ENCODE data around the gene PTGER2. TPM values are rescaled to one million over a fixed set of nuclear protein-coding genes. Genes with fewer than 3 reads are reported as not detected.

PTGER2 gene
- total RNA-seq, 1 donor = 46.7 TPM

DNA sequence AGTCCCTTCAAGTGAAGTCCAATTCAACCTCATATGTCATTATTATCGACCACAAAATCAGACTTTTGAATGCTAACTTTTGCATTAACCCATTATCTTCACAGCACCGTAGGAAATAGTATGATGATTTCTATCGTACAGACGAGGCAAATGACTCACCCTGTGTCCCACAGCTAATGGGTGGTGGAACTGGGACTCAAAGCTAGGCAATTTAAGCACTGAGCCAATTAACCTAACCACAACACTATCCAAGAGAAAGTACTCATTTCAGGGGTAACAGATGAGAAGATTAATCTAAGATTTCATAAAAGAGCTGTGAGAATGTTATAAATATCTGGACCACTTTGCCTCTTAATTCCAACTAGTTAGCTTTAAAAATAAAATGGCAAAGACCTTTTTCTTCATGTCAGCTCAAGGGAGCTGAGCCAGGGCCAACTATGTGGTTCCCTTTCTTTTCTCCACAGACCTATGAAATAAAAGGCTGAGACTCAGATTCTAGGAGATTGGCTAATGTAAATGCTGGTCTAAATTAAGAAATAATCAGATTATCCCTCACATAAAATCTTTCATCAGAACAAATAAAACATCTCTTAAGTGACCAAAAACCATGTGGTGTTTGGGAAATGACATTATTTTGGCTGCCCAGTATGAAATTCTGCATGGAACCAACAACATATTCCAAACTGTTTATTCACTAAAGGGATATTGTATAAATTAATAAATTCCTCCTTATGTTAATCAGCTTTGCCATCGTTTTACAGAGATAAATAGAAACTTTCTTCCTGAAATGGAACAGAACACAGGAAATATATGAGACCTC, 4.9 kb downstream of the PTGER2 start:
- H3K4me3 ChIP-seq (ENCODE audit: low read length) = no peak overlapping the region
- H3K9me3 ChIP-seq (ENCODE audit: low read depth, low read length) = no peaks in the 10 kb centered on the region
- H3K4me1 ChIP-seq (ENCODE audit: insufficient read depth, low read length) = peaks cover 49% of the 10 kb centered on the region
- H3K27me3 ChIP-seq (ENCODE audit: insufficient read depth, low read length) = no peaks in the 10 kb centered on the region

DNA sequence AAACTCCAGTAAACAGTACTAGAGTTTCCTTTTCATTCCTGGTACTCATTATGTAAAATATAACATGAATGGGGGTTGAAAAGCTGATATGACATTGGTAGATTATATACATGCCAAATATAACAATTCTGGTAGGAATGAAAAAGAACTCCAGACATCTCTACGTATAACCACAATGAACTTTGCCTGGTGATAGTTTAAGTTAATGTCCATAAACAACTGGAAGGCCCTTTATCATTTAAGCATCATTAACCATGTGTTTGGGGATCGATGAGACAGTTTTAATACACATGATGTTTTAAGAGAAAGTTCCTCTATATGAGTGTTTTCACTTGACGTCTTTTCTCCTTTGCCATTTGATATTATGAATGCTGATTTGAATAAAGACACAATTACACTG, 5.8 kb downstream of the PTGER2 start:
- H3K27me3 ChIP-seq (ENCODE audit: insufficient read depth, low read length) = no peaks in the 10 kb centered on the region
- H3K4me3 ChIP-seq (ENCODE audit: low read length) = no peak overlapping the region
- H3K4me1 ChIP-seq (ENCODE audit: insufficient read depth, low read length) = peaks cover 55% of the 10 kb centered on the region
- H3K9me3 ChIP-seq (ENCODE audit: low read depth, low read length) = no peaks in the 10 kb centered on the region

DNA sequence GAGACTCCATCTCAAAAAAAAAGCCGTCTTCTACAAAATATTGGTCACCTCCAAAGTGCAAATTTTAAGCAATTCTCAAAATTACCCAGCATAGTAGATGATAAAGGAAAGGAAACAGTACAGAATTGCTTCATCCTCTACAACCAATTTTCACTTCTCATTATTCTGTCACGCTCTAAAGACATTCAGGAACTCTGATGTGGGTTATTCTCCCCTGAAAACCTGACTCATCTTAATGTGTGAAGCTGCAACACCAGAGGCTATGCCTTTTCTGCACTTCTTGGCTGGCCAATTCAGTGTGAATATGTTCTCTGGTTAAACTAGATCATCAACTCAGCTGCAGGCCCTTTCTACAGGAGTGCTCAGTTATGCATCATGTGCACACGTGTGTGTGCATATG, 11.0 kb downstream of the PTGER2 start:
- Histone ChIP-seq H3K27me3 (ENCODE audit: insufficient read depth, low read length) (no peaks in the 10 kb centered on the region), H3K4me3 (ENCODE audit: low read length) (no peak overlapping the region), H3K9me3 (ENCODE audit: low read depth, low read length) (no peaks in the 10 kb centered on the region), H3K4me1 (ENCODE audit: insufficient read depth, low read length) (peaks cover 49% of the 10 kb centered on the region)

DNA sequence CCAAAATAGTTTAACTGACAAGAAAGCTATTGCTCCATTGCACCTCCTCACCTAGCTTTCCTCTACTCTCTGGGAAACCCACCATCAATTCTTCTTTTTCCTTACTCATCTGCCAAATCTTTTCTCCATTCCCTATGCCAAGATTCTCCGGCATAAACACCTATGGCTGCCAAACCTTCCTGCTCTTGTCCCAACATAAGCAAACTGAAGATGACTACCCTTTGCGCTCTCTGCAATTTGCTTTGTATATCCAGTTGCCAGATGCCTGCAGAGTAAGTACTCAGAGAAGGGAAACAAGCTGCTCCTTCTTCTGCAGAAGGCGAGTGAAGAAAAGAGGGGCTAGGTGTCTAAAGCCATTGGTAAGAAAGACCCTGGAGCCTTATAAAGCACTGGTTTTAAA, 11.5 kb downstream of the PTGER2 start:
- no peak overlapping the region for H3K4me3 ChIP-seq (ENCODE audit: low read length)
- no peaks in the 10 kb centered on the region for H3K9me3 ChIP-seq (ENCODE audit: low read depth, low read length)
- no peaks in the 10 kb centered on the region for H3K27me3 ChIP-seq (ENCODE audit: insufficient read depth, low read length)
- peaks cover 49% of the 10 kb centered on the region for H3K4me1 ChIP-seq (ENCODE audit: insufficient read depth, low read length)

DNA sequence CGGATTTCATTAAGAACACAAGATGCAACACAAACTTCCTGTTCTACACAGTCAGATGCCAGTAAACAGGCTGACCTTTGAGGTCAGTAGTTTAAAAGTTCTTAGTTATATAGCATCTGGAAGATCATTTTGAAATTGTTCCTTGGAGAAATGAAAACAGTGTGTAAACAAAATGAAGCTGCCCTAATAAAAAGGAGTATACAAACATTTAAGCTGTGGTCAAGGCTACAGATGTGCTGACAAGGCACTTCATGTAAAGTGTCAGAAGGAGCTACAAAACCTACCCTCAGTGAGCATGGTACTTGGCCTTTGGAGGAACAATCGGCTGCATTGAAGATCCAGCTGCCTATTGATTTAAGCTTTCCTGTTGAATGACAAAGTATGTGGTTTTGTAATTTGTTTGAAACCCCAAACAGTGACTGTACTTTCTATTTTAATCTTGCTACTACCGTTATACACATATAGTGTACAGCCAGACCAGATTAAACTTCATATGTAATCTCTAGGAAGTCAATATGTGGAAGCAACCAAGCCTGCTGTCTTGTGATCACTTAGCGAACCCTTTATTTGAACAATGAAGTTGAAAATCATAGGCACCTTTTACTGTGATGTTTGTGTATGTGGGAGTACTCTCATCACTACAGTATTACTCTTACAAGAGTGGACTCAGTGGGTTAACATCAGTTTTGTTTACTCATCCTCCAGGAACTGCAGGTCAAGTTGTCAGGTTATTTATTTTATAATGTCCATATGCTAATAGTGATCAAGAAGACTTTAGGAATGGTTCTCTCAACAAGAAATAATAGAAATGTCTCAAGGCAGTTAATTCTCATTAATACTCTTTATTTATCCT, 13.5 kb downstream of the PTGER2 start:
- Histone ChIP-seq H3K9me3 (ENCODE audit: low read depth, low read length) (no peaks in the 10 kb centered on the region), H3K27me3 (ENCODE audit: insufficient read depth, low read length) (no peaks in the 10 kb centered on the region), H3K4me1 (ENCODE audit: insufficient read depth, low read length) (peaks cover 49% of the 10 kb centered on the region), H3K4me3 (ENCODE audit: low read length) (no peak overlapping the region)

DNA sequence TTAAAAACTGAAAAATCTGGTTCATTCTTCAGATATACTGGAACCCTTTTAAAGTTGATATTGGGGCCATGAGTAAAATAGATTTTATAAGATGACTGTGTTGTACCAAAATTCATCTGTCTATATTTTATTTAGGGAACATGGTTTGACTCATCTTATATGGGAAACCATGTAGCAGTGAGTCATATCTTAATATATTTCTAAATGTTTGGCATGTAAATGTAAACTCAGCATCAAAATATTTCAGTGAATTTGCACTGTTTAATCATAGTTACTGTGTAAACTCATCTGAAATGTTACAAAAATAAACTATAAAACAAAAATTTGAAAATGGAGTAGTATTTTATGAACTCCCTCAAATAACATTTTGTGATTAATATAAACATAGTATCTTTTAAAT, 14.2 kb downstream of the PTGER2 start:
- no peaks in the 10 kb centered on the region for H3K9me3 ChIP-seq (ENCODE audit: low read depth, low read length)
- H3K4me3 ChIP-seq (ENCODE audit: low read length) = no peak overlapping the region
- peaks cover 50% of the 10 kb centered on the region for H3K4me1 ChIP-seq (ENCODE audit: insufficient read depth, low read length)
- no peaks in the 10 kb centered on the region for H3K27me3 ChIP-seq (ENCODE audit: insufficient read depth, low read length)

DNA sequence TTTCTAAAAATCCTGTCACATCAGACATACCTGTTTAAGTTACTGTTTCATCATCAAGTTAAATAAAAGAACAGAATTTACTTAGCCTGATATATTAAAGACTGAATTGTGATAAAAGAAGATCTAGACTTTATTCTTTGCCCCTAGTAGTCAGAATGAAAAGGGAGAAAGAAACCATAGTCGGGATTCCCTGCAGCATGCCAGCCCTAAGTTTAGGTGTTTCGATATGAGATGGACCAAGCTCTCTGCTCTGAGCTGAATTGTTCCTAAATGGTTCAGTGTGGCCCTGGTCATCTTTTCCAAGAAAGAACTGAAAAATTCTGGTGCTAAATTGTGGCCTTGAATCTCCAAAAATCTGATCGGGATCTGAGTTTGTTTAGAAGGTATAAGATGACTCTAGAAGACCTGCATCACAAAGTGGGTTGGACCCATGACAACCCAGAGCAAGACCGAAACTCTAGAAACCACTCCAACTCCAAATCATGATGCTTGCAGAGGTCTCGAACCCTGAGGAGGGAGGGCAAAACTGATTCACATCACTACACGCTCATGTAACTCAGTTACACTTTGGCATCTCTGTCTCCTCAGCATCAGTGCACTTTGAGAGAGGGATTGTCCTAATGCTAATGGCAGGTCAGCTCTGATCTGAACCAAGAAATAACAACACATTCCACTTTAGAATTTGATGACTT, 15.7 kb downstream of the PTGER2 start:
- Histone ChIP-seq H3K27me3 (ENCODE audit: insufficient read depth, low read length) (no peaks in the 10 kb centered on the region), H3K4me3 (ENCODE audit: low read length) (no peak overlapping the region), H3K4me1 (ENCODE audit: insufficient read depth, low read length) (peaks cover 46% of the 10 kb centered on the region), H3K9me3 (ENCODE audit: low read depth, low read length) (no peaks in the 10 kb centered on the region)

DNA sequence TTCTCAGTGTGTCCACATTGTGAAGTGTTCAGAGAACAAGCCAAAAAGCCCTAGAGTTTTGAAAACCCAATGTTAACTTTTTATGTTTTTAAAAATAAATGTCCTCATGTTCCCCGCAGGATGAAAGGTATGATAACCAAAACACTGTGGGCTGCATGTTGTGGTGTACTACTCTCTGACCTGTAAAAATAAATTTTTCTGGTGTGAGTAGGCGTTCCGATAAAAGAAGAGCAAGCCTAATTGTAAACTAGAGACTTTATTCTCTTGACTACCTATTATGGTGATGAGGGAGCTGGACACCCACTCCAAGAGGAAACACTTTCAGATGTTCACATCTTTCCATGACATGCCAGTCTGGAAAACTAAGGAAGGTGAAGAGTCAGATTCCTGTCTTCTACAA, 18.2 kb downstream of the PTGER2 start:
- no peak overlapping the region for H3K4me3 ChIP-seq (ENCODE audit: low read length)

DNA sequence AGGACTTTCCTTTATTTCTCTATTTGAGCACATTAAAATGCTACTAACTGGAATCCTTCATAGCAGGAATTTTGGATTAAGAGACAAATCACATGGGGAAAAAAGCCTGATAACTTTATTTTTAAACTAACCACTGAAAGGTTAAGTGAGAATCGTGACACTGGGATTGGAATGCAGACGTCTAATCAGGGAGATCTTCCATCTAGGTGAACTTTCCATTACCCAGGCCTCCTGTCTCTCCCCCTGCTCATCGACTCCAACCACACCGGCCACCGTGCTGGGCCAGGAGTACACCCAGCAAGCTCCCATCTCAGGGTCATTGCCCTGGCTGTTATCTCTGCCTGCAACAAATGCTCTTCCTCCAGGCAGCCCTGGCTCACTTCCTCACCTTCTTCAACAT, 19.0 kb downstream of the PTGER2 start:
- H3K27me3 ChIP-seq (ENCODE audit: insufficient read depth, low read length) = no peaks in the 10 kb centered on the region
- no peaks in the 10 kb centered on the region for H3K9me3 ChIP-seq (ENCODE audit: low read depth, low read length)
- H3K4me1 ChIP-seq (ENCODE audit: insufficient read depth, low read length) = peaks cover 16% of the 10 kb centered on the region
- no peak overlapping the region for H3K4me3 ChIP-seq (ENCODE audit: low read length)

More for the DNA sequence above, 18.2 kb downstream of the PTGER2 start:
- Histone ChIP-seq H3K9me3 (ENCODE audit: low read depth, low read length) (no peaks in the 10 kb centered on the region), H3K27me3 (ENCODE audit: insufficient read depth, low read length) (no peaks in the 10 kb centered on the region), H3K4me1 (ENCODE audit: insufficient read depth, low read length) (peaks cover 23% of the 10 kb centered on the region)

DNA sequence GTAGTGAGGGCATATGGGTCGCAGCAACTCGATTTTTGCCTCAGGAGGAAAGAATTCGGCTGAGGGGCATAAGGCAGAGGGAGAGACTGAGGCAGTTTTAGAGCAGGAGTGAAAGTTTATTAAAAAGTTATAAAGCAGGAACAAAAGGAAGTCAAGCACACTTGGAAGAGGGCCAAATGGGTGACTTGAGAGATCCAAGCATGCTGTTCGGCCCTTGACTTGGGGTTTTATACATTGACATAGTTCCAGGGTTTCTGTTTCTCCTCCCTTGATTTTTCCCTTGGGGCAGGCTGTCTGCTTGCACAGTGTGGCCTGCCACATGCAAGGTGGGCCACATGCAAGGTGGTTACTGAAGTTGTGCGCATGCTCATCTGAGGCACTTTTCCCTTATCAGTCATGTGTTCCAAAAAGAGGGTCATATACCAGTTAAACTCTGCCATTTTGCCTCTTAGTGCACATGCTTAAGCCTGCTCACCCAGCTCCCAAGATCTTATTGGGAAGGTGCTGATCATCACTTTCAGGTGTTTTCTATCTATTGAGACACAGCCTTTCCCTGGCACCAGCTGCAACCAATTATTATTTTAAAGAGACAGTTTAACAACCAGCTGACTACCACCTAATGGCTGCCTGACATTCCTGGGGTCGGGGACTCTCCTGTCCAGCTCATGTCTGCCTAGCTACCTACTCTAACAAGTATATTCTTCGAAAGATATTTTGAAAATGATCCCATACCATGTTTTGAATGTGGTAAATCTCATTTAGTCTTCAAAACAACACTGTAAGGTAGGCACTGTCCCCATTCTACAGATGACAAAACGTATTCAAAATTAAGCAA, 19.9 kb downstream of the PTGER2 start:
- H3K9me3 ChIP-seq (ENCODE audit: low read depth, low read length) = no peaks in the 10 kb centered on the region
- peaks cover 20% of the 10 kb centered on the region for H3K4me1 ChIP-seq (ENCODE audit: insufficient read depth, low read length)
- no peaks in the 10 kb centered on the region for H3K27me3 ChIP-seq (ENCODE audit: insufficient read depth, low read length)
- H3K4me3 ChIP-seq (ENCODE audit: low read length) = no peak overlapping the region

DNA sequence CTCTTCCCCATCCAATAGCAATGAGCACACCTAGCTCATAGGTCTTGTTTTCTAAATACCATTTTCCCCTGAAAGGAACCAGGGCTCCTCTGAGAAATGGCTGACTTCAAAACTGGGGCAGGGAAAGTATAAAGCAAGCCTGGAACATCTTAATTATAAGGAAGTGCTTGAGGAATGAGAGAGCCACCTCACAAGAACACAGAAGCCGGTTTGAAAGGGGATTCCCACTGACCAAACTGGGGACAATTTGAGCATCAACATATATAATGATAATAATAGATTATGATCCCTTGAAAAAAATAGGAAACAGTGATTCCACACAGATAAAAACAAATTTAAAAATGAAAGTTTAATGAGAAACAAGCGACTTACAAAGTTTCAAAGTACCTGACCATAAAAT, 22.1 kb downstream of the PTGER2 start:
- Histone ChIP-seq H3K4me1 (ENCODE audit: insufficient read depth, low read length) (peaks cover 20% of the 10 kb centered on the region), H3K9me3 (ENCODE audit: low read depth, low read length) (no peaks in the 10 kb centered on the region), H3K4me3 (ENCODE audit: low read length) (no peak overlapping the region), H3K27me3 (ENCODE audit: insufficient read depth, low read length) (no peaks in the 10 kb centered on the region)

DNA sequence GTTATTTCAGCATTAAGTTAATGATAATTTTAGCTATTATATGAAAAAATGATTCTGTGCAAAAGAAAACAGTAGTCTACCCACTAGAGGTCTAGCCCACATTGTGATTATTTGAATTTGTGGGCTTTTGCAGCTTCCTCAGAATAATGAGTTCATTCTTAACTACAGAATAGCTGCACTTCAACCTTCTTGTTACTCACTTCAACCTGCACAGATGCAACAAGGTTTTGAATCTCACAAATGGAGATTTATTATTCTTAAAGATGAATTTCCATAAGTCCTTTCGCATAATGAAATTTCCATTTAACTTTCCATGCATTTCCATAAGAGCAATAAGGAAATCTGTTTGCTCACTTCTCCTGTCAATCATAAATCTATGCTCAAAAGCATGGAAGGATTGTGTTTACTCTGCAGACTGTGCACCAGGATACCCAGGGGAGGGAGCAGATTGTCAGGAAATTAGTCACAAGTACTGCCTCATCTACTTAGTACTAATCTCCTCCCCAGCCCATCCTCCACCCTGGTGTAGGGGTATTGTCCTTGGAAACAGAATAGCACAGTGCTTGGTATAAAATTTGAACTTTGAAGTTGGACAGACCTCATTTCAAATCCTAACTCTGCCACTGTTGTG, 24.1 kb downstream of the PTGER2 start:
- H3K4me1 ChIP-seq (ENCODE audit: insufficient read depth, low read length) = peaks cover 19% of the 10 kb centered on the region
- H3K4me3 ChIP-seq (ENCODE audit: low read length) = no peak overlapping the region
- no peaks in the 10 kb centered on the region for H3K9me3 ChIP-seq (ENCODE audit: low read depth, low read length)
- H3K27me3 ChIP-seq (ENCODE audit: insufficient read depth, low read length) = no peaks in the 10 kb centered on the region

DNA sequence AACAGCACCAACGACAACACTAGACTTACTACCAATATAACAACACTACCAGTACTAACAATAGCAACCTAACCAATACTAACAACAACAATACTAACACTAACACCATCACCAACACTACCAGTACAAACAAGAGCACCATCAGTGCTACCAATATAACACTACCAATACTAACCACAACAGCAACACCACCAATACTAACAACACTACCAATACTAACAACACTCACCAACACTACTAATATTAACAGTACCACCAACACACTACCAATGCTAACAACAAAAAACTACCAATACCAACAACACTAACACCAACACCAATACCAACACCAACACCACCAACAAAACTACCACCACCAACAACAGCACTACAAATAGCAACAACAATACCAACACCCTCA, 25.1 kb downstream of the PTGER2 start:
- peaks cover 8% of the 10 kb centered on the region for H3K4me1 ChIP-seq (ENCODE audit: insufficient read depth, low read length)
- peaks cover 2% of the 10 kb centered on the region for H3K27me3 ChIP-seq (ENCODE audit: insufficient read depth, low read length)
- H3K9me3 ChIP-seq (ENCODE audit: low read depth, low read length) = no peaks in the 10 kb centered on the region
- no peak overlapping the region for H3K4me3 ChIP-seq (ENCODE audit: low read length)
